ENCODE data around the gene LAMTOR3. TPM values are rescaled to one million over a fixed set of nuclear protein-coding genes. Genes with fewer than 3 reads are reported as not detected.

Gene LAMTOR3
- total and polyA plus RNA-seq, 7 donors, result 21.6 to 43.6 (median 24.7) TPM

- no peak for TF ChIP-seq CTCF (IDR thresholded peaks at IDR 0.05)
- ATAC-seq (peak in 1 of 4 donors; percentile 25), DNase-seq (no peak)
- peak overlapping the region; percentile 82 for H3K27ac ChIP-seq
- H3K4me1 ChIP-seq, result peaks cover 22% of the 10 kb centered on the region
- H3K36me3 ChIP-seq (ENCODE audit: insufficient read depth in 1 of 2, low read depth in 1 of 2), result peaks cover 0 to 29% of the 10 kb centered on the region in 2 donors
- H3K27me3 ChIP-seq (ENCODE audit: insufficient read depth in 3 of 3, low read length in 2 of 3), result no peaks in the 10 kb centered on the region
- 1 to 2% (median 2%) methylated on average over 12 of the region's 12 CpGs for WGBS, 3 donors
- peak overlapping the region; percentile 86 for H3K4me3 ChIP-seq
- intact Hi-C loops (cut with DNase I), result loop anchor here (2.0 to 5.0 kb wide), 3 partner anchors 53 to 331 kb away; partner anchors contain the start of genes DNAJB14 (in 1 of the 2) and TRMT10A (in 1 of the 2)
- H3K9me3 ChIP-seq, result no peaks in the 10 kb centered on the region
Measured at GRCh38 chr4:99893839-99894160, 427 bp downstream of the LAMTOR3 start.

GRCh38 chr4:99893029-99893428 is 1.2 kb downstream of the LAMTOR3 start:
- WGBS, 3 donors, result 95 to 96% (median 95%) methylated on average over 8 of the region's 8 CpGs
- Histone ChIP-seq H3K27ac (no peak overlapping the region), H3K4me3 (peak overlapping the region; percentile 86), H3K4me1 (peaks cover 26% of the 10 kb centered on the region), H3K9me3 (no peaks in the 10 kb centered on the region), H3K27me3 (ENCODE audit: insufficient read depth in 3 of 3, low read length in 2 of 3) (no peaks in the 10 kb centered on the region), H3K36me3 (ENCODE audit: insufficient read depth in 1 of 2, low read depth in 1 of 2) (peaks cover 0 to 25% of the 10 kb centered on the region in 2 donors)
- intact Hi-C loops (cut with DNase I), result loop anchor here in 1 of 2 donors (5.0 kb wide), 1 partner anchor 331 kb away; the partner anchor contains the start of gene TRMT10A
- TF ChIP-seq CTCF (IDR thresholded peaks at IDR 0.05), result no peak
- DNase-seq, result no peak
- no peak for ATAC-seq

- Histone ChIP-seq H3K4me3 (no peak overlapping the region), H3K36me3 (ENCODE audit: insufficient read depth in 1 of 2, low read depth in 1 of 2) (peaks cover 0 to 33% of the 10 kb centered on the region in 2 donors), H3K4me1 (peaks cover 29% of the 10 kb centered on the region), H3K9me3 (no peaks in the 10 kb centered on the region), H3K27me3 (ENCODE audit: insufficient read depth in 3 of 3, low read length in 2 of 3) (no peaks in the 10 kb centered on the region), H3K27ac (no peak overlapping the region)
- DNase-seq (no peak), ATAC-seq (no peak)
- 73 to 85% (median 76%) methylated on average over 2 of the region's 2 CpGs for WGBS, 3 donors
- no peak for TF ChIP-seq CTCF (IDR thresholded peaks at IDR 0.05)
- intact Hi-C loops (cut with DNase I), result loop anchor here in 1 of 2 donors (5.0 kb wide), 1 partner anchor 329 kb away; the partner anchor contains the start of gene TRMT10A
Measured at GRCh38 chr4:99891351-99891750, 2.9 kb downstream of the LAMTOR3 start.

GRCh38 chr4:99887837-99888236 is 6.4 kb downstream of the LAMTOR3 start:
- peaks cover 0 to 68% of the 10 kb centered on the region in 2 donors for H3K36me3 ChIP-seq (ENCODE audit: insufficient read depth in 1 of 2, low read depth in 1 of 2)
- no peak for TF ChIP-seq CTCF (IDR thresholded peaks at IDR 0.05)
- H3K27me3 ChIP-seq (ENCODE audit: insufficient read depth in 3 of 3, low read length in 2 of 3), result no peaks in the 10 kb centered on the region
- intact Hi-C loops (cut with DNase I), result no loop called here
- H3K9me3 ChIP-seq, result no peaks in the 10 kb centered on the region
- no peak overlapping the region for H3K4me3 ChIP-seq
- 31 to 52% (median 33%) methylated on average over 5 of the region's 5 CpGs for WGBS, 3 donors
- DNase-seq (no peak), ATAC-seq (no peak)
- peaks cover 20% of the 10 kb centered on the region for H3K4me1 ChIP-seq
- H3K27ac ChIP-seq, result no peak overlapping the region

GRCh38 chr4:99886146-99886545 is 8.1 kb downstream of the LAMTOR3 start:
- intact Hi-C loops (cut with DNase I), result no loop called here
- Histone ChIP-seq H3K4me3 (no peak overlapping the region), H3K27ac (no peak overlapping the region), H3K9me3 (no peaks in the 10 kb centered on the region), H3K4me1 (peaks cover 20% of the 10 kb centered on the region), H3K36me3 (ENCODE audit: insufficient read depth in 1 of 2, low read depth in 1 of 2) (peaks cover 0 to 73% of the 10 kb centered on the region in 2 donors), H3K27me3 (ENCODE audit: insufficient read depth in 3 of 3, low read length in 2 of 3) (no peaks in the 10 kb centered on the region)
- no peak for DNase-seq
- no peak for ATAC-seq
- TF ChIP-seq CTCF (IDR thresholded peaks at IDR 0.05), result no peak
- 81 to 86% (median 85%) methylated on average over 4 of the region's 4 CpGs for WGBS, 3 donors
